Epithelial cell of prostate (primary cell): ENCODE results near the gene PDXK.

Experiments used
- DNase-seq: peaks from one replicate; pipeline ENCODE4 v3.0.0-alpha.2; 2011; ENCODE audit warnings: low read depth, low spot score
- H3K27ac ChIP-seq: fragments of 450-650 bp; 2 replicates; pipeline ENCODE4 v1.5.1; 2017; ENCODE audit warnings: mild to moderate bottlenecking

The PDXK gene

GRCh38 chr21:43739621-43740435, 20.9 kb downstream of the PDXK start:
- DNase-seq = no peak

GRCh38 chr21:43740497-43741156, 21.7 kb downstream of the PDXK start:
- no peak overlapping the region for H3K27ac ChIP-seq
- DNase-seq = peak; percentile 45

More at GRCh38 chr21:43739621-43740435, 20.9 kb downstream of the PDXK start:
- no peak overlapping the region for H3K27ac ChIP-seq

- H3K27ac ChIP-seq = no peak overlapping the region
- no peak for DNase-seq
Measured at GRCh38 chr21:43741423-43742096, 22.6 kb downstream of the PDXK start.

DNA sequence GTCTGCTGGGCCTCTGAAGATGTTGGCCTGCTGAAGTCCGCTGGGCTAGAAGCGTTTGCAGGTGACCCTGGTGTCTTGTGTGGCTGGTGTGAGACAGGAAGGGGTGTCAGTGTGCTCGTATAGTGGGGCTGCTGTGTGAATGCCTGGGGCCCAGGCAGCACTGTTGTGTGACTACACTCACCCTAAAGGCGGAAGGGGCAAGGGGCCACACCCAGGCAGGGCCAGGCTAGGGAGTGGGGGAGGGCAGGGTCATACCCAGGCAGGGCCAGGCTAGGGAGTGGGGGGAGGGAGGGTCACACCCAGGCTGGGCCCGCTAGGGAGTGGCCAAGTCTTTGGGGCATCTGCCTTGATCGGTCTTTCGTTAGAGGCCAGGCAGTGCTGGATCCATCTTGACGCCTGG, 25.0 kb downstream of the PDXK start:
- DNase-seq = no peak
- no peak overlapping the region for H3K27ac ChIP-seq

GRCh38 chr21:43744725-43745124, 25.8 kb downstream of the PDXK start:
- no peak for DNase-seq
- no peak overlapping the region for H3K27ac ChIP-seq

DNA sequence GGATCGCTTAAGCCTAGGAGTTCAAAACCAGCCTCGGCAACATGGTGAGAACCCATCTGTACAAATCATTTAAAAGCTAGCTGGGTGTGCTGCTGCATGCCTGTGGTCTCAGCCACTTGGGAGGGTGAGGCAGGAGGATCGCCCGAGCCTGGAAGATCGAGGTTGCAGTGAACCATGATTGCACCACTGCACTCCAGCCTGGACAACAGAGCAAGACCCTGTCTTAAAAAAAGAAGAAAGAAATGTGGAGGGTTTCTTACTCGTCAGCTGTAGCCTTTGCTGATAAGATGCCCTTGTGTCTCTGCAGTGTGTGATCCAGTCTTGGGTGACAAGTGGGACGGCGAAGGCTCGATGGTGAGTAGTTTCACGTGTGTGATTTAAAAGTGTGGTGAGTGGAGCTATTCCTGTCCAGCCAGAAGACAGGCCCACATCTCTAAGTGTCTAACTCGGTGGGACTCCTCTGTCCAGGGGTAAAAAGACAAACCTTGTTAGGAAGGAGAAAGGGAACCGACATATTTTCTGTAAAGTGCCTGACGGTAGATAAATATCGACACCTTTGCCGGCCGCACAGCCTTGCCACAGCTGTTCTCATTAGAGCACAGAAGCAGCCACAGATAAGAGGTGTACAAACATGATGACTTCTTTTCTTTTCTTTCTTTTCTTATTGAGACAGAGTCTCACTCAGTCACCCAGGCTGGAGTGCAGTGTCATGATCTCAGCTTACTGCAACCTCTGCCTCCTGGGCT, 27.0 kb downstream of the PDXK start:
- no peak overlapping the region for H3K27ac ChIP-seq
- DNase-seq = no peak

GRCh38 chr21:43748622-43749021, 29.7 kb downstream of the PDXK start:
- H3K27ac ChIP-seq = no peak overlapping the region
- DNase-seq = no peak

- DNase-seq = no peak
- no peak overlapping the region for H3K27ac ChIP-seq
Measured at GRCh38 chr21:43749651-43750262, 30.8 kb downstream of the PDXK start.

- no peak for DNase-seq
- no peak overlapping the region for H3K27ac ChIP-seq
Measured at GRCh38 chr21:43750339-43751033, 31.6 kb downstream of the PDXK start.

DNA sequence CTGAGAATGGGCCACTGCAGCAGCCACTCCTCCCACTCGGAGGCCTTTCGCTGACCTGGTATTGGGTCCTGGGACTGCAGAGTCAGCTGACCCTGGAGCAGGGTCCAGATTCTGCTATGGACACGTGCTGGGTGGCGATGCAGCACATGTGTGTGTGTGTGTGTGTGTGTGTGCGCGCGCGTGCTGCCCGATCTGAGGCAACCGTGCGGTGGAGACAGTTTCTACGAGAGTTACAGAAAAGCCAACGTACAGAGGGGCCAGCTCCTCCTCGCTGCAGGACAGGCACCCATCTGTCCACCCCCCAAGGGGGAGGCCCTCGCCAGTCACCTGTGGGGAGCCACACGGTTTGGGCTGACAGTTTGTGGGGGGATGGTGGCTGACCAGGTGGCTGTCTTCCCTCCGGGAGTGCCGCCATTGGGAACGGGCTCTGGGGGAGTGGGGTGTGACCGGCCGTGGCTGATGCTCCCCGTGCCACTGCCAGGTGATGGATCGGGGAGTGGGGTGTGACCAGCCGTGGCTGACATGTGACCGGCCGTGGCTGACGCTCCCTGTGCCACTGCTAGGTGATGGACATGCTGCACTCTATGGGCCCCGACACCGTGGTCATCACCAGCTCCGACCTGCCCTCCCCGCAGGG, 33.1 kb downstream of the PDXK start:
- DNase-seq = no peak
- no peak overlapping the region for H3K27ac ChIP-seq

DNA sequence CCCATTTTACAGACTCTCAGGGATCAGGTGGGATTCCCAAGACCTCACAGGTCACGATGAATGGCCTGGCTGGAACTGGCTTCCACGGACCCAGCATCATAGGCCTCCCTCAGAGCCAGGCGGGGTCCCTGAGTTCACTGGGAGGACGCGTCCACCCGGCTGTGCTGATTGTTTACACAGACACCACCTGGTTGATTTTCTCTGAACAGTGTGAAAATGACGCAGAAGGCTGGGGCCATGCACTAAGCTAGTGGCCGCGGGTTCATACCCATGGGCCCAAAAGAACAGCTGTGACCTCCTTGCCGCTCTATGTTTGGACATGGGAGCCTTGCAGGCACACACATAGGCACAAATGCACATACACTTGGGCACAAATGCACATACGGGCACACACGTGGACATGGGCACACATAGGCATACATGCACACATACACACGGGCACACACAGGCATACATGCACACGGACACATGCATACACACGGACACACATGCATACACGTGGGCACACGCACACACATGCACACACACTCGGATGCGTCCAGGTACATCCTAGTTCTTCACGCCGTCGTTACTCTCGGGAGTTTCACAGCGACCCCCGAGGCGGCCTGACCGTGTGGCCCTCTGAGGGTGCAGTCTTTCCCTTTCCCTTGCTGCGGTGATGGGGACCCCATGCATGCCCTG, 34.0 kb downstream of the PDXK start:
- H3K27ac ChIP-seq = no peak overlapping the region
- DNase-seq = no peak

- no peak overlapping the region for H3K27ac ChIP-seq
Measured at GRCh38 chr21:43753439-43753799, 34.5 kb downstream of the PDXK start.

DNA sequence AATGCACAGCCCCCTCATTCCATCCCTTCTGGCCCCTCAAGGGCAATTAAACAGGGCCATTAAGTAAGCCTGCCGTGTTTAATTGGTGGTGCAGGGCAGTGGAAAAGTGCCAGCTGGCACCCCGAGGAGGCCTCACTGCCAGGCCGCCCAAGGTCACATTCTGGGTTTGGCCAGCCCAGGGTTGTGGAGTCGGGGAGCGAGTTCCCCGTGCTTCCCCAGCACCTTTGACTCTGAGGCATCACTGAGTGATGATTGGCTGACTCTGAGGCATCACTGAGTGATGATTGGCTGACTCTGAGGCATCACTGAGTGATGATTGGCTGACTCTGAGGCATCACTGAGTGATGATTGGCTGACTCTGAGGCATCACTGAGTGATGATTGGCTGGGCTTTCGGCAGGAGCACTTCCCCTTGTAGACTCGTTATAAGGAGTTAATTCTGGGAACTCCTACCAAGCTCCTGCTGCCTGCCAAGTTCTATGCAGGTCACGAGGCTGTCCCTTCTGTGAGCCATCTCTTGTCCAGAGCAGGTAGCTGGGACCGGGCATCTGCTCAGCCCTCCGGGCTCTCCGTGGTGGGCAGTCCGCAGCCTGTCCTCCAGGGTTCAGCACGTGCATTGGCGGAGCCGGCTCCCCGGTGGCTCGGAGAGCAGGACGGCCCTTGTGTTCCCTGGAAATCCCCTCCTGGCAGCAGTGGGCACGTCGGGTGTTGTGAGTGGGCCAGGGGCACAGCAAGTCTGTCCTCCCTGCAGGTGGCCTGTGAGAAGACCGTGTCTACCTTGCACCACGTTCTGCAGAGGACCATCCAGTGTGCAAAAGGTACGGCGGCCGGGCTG, 36.2 kb downstream of the PDXK start:
- H3K27ac ChIP-seq = no peak overlapping the region
- DNase-seq = no peak

More at GRCh38 chr21:43753439-43753799, 34.5 kb downstream of the PDXK start:
- no peak for DNase-seq

- no peak overlapping the region for H3K27ac ChIP-seq
- DNase-seq = no peak
Measured at GRCh38 chr21:43755820-43756594, 37.1 kb downstream of the PDXK start.

DNA sequence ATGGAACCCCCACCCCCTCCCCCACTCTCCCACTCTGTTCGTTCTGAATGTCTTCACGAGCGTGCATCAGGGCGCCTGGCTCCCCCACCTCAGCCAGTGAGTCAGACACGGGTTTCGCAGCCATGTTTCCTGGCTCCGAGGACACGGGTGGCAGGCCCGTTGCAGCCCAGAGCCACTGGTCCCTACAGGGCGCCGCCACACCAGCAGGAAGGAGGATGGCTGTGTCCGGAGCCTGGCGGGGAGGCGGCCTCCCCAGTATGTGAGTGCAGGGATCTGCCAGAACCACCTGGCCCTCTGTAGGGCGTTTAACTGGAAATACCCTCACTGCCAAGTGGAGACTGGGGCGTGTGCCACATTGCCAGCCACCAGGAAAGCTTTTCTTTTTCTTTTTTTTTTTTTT, 38.7 kb downstream of the PDXK start:
- DNase-seq = no peak
- peak overlapping the region; percentile 24 for H3K27ac ChIP-seq

- peak overlapping the region; percentile 24 for H3K27ac ChIP-seq
- no peak for DNase-seq
Measured at GRCh38 chr21:43758111-43758641, 39.2 kb downstream of the PDXK start.

DNA sequence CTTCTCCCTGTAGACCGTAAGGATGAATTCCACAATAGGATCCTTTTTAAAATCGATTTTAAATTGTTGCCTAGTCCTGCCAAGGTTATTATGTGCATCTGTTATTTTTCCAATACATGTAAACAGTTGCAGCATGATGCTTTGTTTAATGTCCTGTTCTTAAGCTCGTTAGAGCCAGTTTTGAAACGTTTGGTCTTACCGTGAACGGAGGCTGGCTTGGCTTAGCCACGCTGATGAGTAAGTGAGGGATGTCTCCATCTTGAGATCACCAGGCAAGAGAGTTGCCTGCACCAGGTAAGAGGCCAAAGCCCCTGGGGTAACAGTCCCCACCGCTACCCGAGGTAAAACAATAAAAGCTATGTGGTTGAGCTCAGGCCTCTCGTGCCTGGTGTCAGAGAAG, 39.9 kb downstream of the PDXK start:
- H3K27ac ChIP-seq = no peak overlapping the region
- no peak for DNase-seq
